H1 (cell line): ENCODE data around the gene TSPAN2. TPM values are rescaled to one million over a fixed set of nuclear protein-coding genes. Genes with fewer than 3 reads are reported as not detected.

Experiments used
- CTCF ChIA-PET: fragments of 300-600 bp; sonication (Branson Sonifier 250); formaldehyde crosslinking; loops from one replicate; lab custom pipeline; 2021; ENCODE audit not compliant: partially characterized antibody; lab: Charles Lee
- POLR2A ChIA-PET: fragments of 300-600 bp; sonication (Branson Sonifier 250); formaldehyde crosslinking; loops from one replicate; lab custom pipeline; 2021; ENCODE audit warnings: inconsistent platforms; ENCODE audit not compliant: partially characterized antibody; lab: Charles Lee
- DNase-seq, 2 experiments: peaks; one replicate each; pipeline versions ENCODE4 v3.0.0 to v3.0.0-alpha.2; 2010 to 2022; ENCODE audit warnings: low spot score in 2 of 2, low read depth in 1 of 2, mixed read lengths in 1 of 2
- FAIRE-seq: peaks from 2 replicates; lab custom pipeline; 2011; peaks lifted over from hg19 to GRCh38; lab: Jason Lieb, UNC
- H2AFZ ChIP-seq: 2 replicates; pipeline ENCODE4 v1.8.1; 2012; ENCODE audit warnings: low read length, inconsistent platforms
- H2AK5ac ChIP-seq: 2 replicates; pipeline ENCODE4 v1.6.1; 2013; ENCODE audit warnings: low read depth, low read length
- H2BK120ac ChIP-seq: replicated peaks from 2 replicates; pipeline ENCODE3; 2013; ENCODE audit warnings: low read depth, low read length, inconsistent platforms
- H2BK12ac ChIP-seq: 2 replicates; pipeline ENCODE4 v1.6.1; 2013; ENCODE audit warnings: low read depth, low read length
- H2BK15ac ChIP-seq: 2 replicates; pipeline ENCODE4 v1.6.1; 2013; ENCODE audit warnings: low read length
- H2BK20ac ChIP-seq: 2 replicates; pipeline ENCODE4 v1.6.1; 2013; ENCODE audit warnings: low read length
- H2BK5ac ChIP-seq: 2 replicates; pipeline ENCODE4 v1.6.1; 2013; ENCODE audit warnings: low read depth, low read length
- H3K14ac ChIP-seq: 2 replicates; pipeline ENCODE4 v1.6.1; 2013; ENCODE audit warnings: inconsistent platforms; ENCODE audit not compliant: insufficient read length
- H3K18ac ChIP-seq: 2 replicates; pipeline ENCODE4 v1.6.1; 2013; ENCODE audit warnings: low read length; ENCODE audit errors: extremely low read depth
- H3K23ac ChIP-seq: 2 replicates; pipeline ENCODE4 v1.6.1; 2013; ENCODE audit warnings: inconsistent platforms; ENCODE audit not compliant: insufficient read length
- H3K23me2 ChIP-seq: 2 replicates; pipeline ENCODE4 v1.6.1; 2013; ENCODE audit warnings: low read depth, low read length
- H3K27ac ChIP-seq: 2 replicates; pipeline ENCODE4 v1.6.1; 2011; ENCODE audit warnings: low read depth, low read length, inconsistent platforms
- H3K27me3 ChIP-seq, 4 experiments: replicated peaks in 1 of 4; 1 replicate in 1 of 4; 2 replicates in 3 of 4; pipeline versions ENCODE4 v1.6.1 to v1.8.1; 2011 to 2013; ENCODE audit warnings: low read length in 3 of 4, mild to moderate bottlenecking in 3 of 4, inconsistent platforms in 2 of 4, mixed read lengths in 2 of 4, moderate library complexity in 1 of 4; ENCODE audit not compliant: control insufficient read depth in 3 of 4, insufficient read depth in 3 of 4; ENCODE audit errors: extremely low read depth in 1 of 4
- H3K36me3 ChIP-seq, 4 experiments: 2 replicates each; pipeline versions ENCODE4 v1.6.1 to v1.8.1; 2011 to 2013; ENCODE audit warnings: mild to moderate bottlenecking in 4 of 4, low read length in 3 of 4, moderate library complexity in 2 of 4, control low read depth in 1 of 4, inconsistent platforms in 1 of 4; ENCODE audit not compliant: insufficient read depth in 4 of 4, control insufficient read depth in 2 of 4
- H3K4ac ChIP-seq: replicated peaks from 2 replicates; pipeline ENCODE3; 2013; ENCODE audit warnings: low read length, low read depth, mixed read lengths, inconsistent platforms; ENCODE audit not compliant: insufficient read length
- H3K4me1 ChIP-seq, 4 experiments: replicated peaks in 1 of 4; 1 replicate in 1 of 4; 2 replicates in 3 of 4; pipeline versions ENCODE4 v1.6.1 to v1.8.1; 2011 to 2013; ENCODE audit warnings: low read length in 3 of 4, inconsistent platforms in 2 of 4, mixed read lengths in 1 of 4; ENCODE audit not compliant: insufficient read depth in 4 of 4, control insufficient read depth in 3 of 4
- H3K4me2 ChIP-seq, 2 experiments: 2 replicates each; pipeline versions ENCODE4 v1.6.1 to v1.8.1; 2011 to 2013; ENCODE audit warnings: low read depth in 2 of 2, low read length in 2 of 2, control low read depth in 1 of 2, inconsistent platforms in 1 of 2, mild to moderate bottlenecking in 1 of 2; ENCODE audit not compliant: insufficient read depth in 1 of 2
- H3K4me3 ChIP-seq, 4 experiments: fragments of 200-600, 300-600 bp in 1 of 4; sonication (generic), shearing (Covaris generic), sonication (Bioruptor Twin) in 1 of 4; 2 replicates each; pipeline versions ENCODE4 v1.5.1 to v1.8.1; 2011 to 2016; ENCODE audit warnings: low read length in 4 of 4, low read depth in 3 of 4, control low read depth in 2 of 4, inconsistent platforms in 2 of 4, mild to moderate bottlenecking in 2 of 4, mixed read lengths in 1 of 4, moderate library complexity in 1 of 4; ENCODE audit not compliant: insufficient read depth in 2 of 4; ENCODE audit errors: extremely low read depth in 1 of 4
- H3K56ac ChIP-seq: replicated peaks from 2 replicates; pipeline ENCODE3; 2013; ENCODE audit warnings: low read depth, mild to moderate bottlenecking, mixed read lengths, low read length, inconsistent platforms; ENCODE audit not compliant: insufficient read length
- H3K79me1 ChIP-seq: 2 replicates; pipeline ENCODE4 v1.6.1; 2013; ENCODE audit warnings: low read depth, low read length, control low read depth
- H3K79me2 ChIP-seq, 2 experiments: 2 replicates each; pipeline versions ENCODE4 v1.6.1 to v1.8.1; 2012 to 2013; ENCODE audit warnings: low read length in 2 of 2, mild to moderate bottlenecking in 2 of 2, inconsistent platforms in 1 of 2; ENCODE audit not compliant: insufficient read depth in 2 of 2, control insufficient read depth in 1 of 2
- H3K9ac ChIP-seq, 4 experiments: replicated peaks in 1 of 4; 1 replicate in 1 of 4; 2 replicates in 3 of 4; pipeline versions ENCODE4 v1.6.1 to v1.8.1; 2011 to 2013; ENCODE audit warnings: low read depth in 3 of 4, low read length in 3 of 4, control low read depth in 2 of 4, mild to moderate bottlenecking in 2 of 4, moderate library complexity in 2 of 4, inconsistent platforms in 1 of 4; ENCODE audit errors: extremely low read depth in 1 of 4
- H3K9me3 ChIP-seq, 2 experiments: 2 replicates each; pipeline versions ENCODE4 v1.6.1 to v1.8.1; 2012 to 2013; ENCODE audit warnings: mild to moderate bottlenecking in 2 of 2, moderate library complexity in 2 of 2, control low read depth in 1 of 2, inconsistent platforms in 1 of 2, low read depth in 1 of 2, low read length in 1 of 2, mixed read lengths in 1 of 2; ENCODE audit not compliant: insufficient read depth in 2 of 2
- H4K20me1 ChIP-seq, 2 experiments: replicated peaks in 1 of 2; 2 replicates each; pipeline versions ENCODE3 to v1.8.1; 2011 to 2013; ENCODE audit warnings: inconsistent platforms in 2 of 2, low read length in 2 of 2, mild to moderate bottlenecking in 1 of 2; ENCODE audit not compliant: insufficient read depth in 2 of 2, control insufficient read depth in 1 of 2
- H4K5ac ChIP-seq: 2 replicates; pipeline ENCODE4 v1.6.1; 2013; ENCODE audit warnings: low read length, low read depth, mixed read lengths, inconsistent platforms; ENCODE audit not compliant: insufficient read length
- H4K8ac ChIP-seq: 2 replicates; pipeline ENCODE4 v1.8.0; 2013; ENCODE audit warnings: mild to moderate bottlenecking, moderate library complexity, low read length, inconsistent platforms; ENCODE audit not compliant: insufficient read depth; ENCODE audit errors: extremely low read depth
- H4K91ac ChIP-seq: replicated peaks from 2 replicates; pipeline ENCODE3; 2013; ENCODE audit warnings: low read length, mixed read lengths, inconsistent platforms; ENCODE audit not compliant: insufficient read length
- WGBS, 2 experiments: shearing (Covaris generic) in 1 of 2; methylation state at CpG; one replicate each; pipeline versions ENCODE4 v1.1.6 to v1.1.7; 2013 to 2015; ENCODE audit warnings: low lambda C conversion rate in 2 of 2, mixed read lengths in 2 of 2, inconsistent platforms in 1 of 2, low coverage in 1 of 2, missing lambda C conversion rate in 1 of 2; ENCODE audit not compliant: insufficient replicate concordance in 2 of 2, insufficient coverage in 1 of 2, insufficient read length in 1 of 2; ENCODE audit errors: extremely low coverage in 1 of 2, missing lambda C conversion rate in 1 of 2; 5-methylcytosine and 5-hydroxymethylcytosine counted together
- polyA plus RNA-seq, 7 experiments: library from polyadenylated mRNA; depleted of rRNA in 3 of 7; stranded (reverse) in 5 of 7; unstranded in 2 of 7; fragments of >200 nt in 5 of 7; fragments of 200-250 nt in 2 of 7; gene quantifications; 1 replicate in 5 of 7; 2 replicates in 1 of 7; 4 replicates in 1 of 7; pipeline versions ENCODE4 v1.2.1 to v1.2.3, GENCODE V29; 2011 to 2013; ENCODE audit warnings: missing spikeins in 2 of 7, mixed read lengths in 2 of 7
- total RNA-seq: library from RNA; stranded (reverse); fragmentation: NEBNext Ultra II Directional; extraction: Animal tissue kit (Norgen Biotek cat#: 25700); gene quantifications from 2 replicates; pipeline ENCODE4 v1.2.1, GENCODE V29; 2021

Gene TSPAN2
- total and polyA plus RNA-seq, 2 of the 8 experiments (the other 6 are each of a cell fraction or from before 2014, with no cell fraction given) = 7.4 to 14.2 TPM

DNA sequence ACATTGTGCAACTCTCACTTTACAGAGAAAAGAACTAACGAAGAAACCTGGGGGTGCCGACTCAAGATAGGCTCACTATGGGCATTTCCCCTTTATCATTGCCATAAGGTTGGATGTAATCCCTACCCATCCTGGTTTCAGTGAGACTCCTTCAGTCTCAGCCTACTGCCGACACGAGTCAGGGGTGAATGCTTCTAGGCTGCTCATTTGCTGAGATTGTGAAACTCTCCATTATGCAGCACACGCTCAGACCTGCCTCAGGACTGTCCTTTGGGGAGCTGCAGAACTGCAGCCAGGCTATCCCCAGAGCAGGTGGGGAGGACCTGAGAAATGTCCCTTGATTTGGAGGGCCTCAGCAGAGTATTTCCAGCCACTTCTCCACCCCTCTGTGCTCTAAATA, 37.5 kb downstream of the TSPAN2 start:
- Histone ChIP-seq H2BK20ac (no peak overlapping the region), H2BK15ac (no peak overlapping the region), H2BK120ac (no peak overlapping the region), H3K4ac (no peak overlapping the region), H3K27ac (no peak overlapping the region), H2BK5ac (no peak overlapping the region), H2AK5ac (no peak overlapping the region), H3K79me1 (no peaks in the 10 kb centered on the region), H3K79me2 (no peaks in the 10 kb centered on the region), H3K36me3 (no peaks in the 10 kb centered on the region), H3K23me2 (no peaks in the 10 kb centered on the region), H2BK12ac (no peak overlapping the region), H3K4me1 (peaks cover 0 to 6% (median 2%) of the 10 kb centered on the region in 4 experiments; a peak in 3 of 7 replicates), H4K20me1 (no peaks in the 10 kb centered on the region), H2AFZ (no peak overlapping the region), H3K18ac (no peak overlapping the region), H4K8ac (no peak overlapping the region), H3K14ac (no peak overlapping the region), H4K5ac (no peak overlapping the region), H3K4me2 (no peak overlapping the region), H3K4me3 (no peak overlapping the region), H3K9ac (no peak overlapping the region), H3K23ac (no peak overlapping the region), H4K91ac (no peak overlapping the region), H3K27me3 (no peaks in the 10 kb centered on the region), H3K9me3 (no peaks in the 10 kb centered on the region), H3K56ac (no peak overlapping the region)
- 99% methylated on average over 5 of the region's 5 CpGs; no CpG with 5 or more reads in 1 of the 2 experiments for WGBS, 2 experiments
- no peak for DNase-seq
- ChIA-PET POLR2A (no interaction called here), CTCF (interaction anchor here (0.5 to 6.4 kb wide), 16 partner anchors 13 to 626 kb away, joined by 3 to 106 read pairs (median 7); partner anchors contain the start of gene TSPAN2)
- FAIRE-seq = no peak
